Measurements from ENCODE around the gene RGS17. TPM values are rescaled to one million over a fixed set of nuclear protein-coding genes. Genes with fewer than 3 reads are reported as not detected.

The RGS17 gene
- total and polyA plus RNA-seq, 10 of the 15 experiments (the other 5 are each of a cell fraction or from before 2014, with no cell fraction given): 0.06 to 0.29 (median 0.14) TPM; not detected in 4

GRCh38 chr6:153102605-153103318, 28.3 kb downstream of the RGS17 start:
- no peak overlapping the region for H3K9ac ChIP-seq (ENCODE audit: control insufficient read depth, insufficient read depth, low read length)
- no peaks in the 10 kb centered on the region for H3K79me2 ChIP-seq (ENCODE audit: control insufficient read depth, insufficient read depth, low read length)
- no peaks in the 10 kb centered on the region for H3K9me3 ChIP-seq (replicated peaks; ENCODE audit: control insufficient read depth, insufficient read depth, low read length)
- no peaks in the 10 kb centered on the region for H3K36me3 ChIP-seq (ENCODE audit: control insufficient read depth in 2 of 2, insufficient read depth in 2 of 2, low read length in 1 of 2)
- intact Hi-C loops (cut with micrococcal nuclease; ENCODE audit: unreplicated experiment): no loop called here
- no peaks in the 10 kb centered on the region for H3K4me1 ChIP-seq (ENCODE audit: control insufficient read depth, insufficient read depth, low read length)
- H2AFZ ChIP-seq (ENCODE audit: control insufficient read depth, low read depth, low read length): no peak overlapping the region
- TF ChIP-seq BRCA1 (IDR thresholded peaks at IDR 0.05; ENCODE audit: low read depth, low read length) (no peak), USF2 (IDR thresholded peaks at IDR 0.05; ENCODE audit: borderline replicate concordance, low read depth, low read length) (no peak), RB1 (IDR thresholded peaks at IDR 0.05; ENCODE audit: borderline replicate concordance) (no peak), TBL1XR1 (IDR thresholded peaks at IDR 0.05; ENCODE audit: low read depth, low read length) (no peak), CHD2 (IDR thresholded peaks at IDR 0.05; ENCODE audit: borderline replicate concordance, low read depth, low read length) (no peak), REST (IDR thresholded peaks at IDR 0.05; ENCODE audit: low read depth, low read length) (no peak), RFX5 (IDR thresholded peaks at IDR 0.05; ENCODE audit: low read depth, low read length) (no peak), EGR1 (IDR thresholded peaks at IDR 0.05; ENCODE audit: borderline replicate concordance in 1 of 2, low read depth in 2 of 2, low read length in 2 of 2) (no peak), ZBTB4 (CRISPR knock-in tag; IDR thresholded peaks at IDR 0.05) (no peak), POLR2AphosphoS2 (IDR thresholded peaks at IDR 0.05; ENCODE audit: low read depth, low read length) (no peak), GATAD2B (conservative IDR thresholded peaks at IDR 0.05; ENCODE audit: low read depth) (no peak), IKZF2 (IDR thresholded peaks at IDR 0.05) (no peak), POLR2A (IDR thresholded peaks at IDR 0.05; ENCODE audit: low read depth, low read length) (no peak), MXI1 (IDR thresholded peaks at IDR 0.05; ENCODE audit: low read depth, low read length) (no peak), HDAC2 (IDR thresholded peaks at IDR 0.05) (no peak), TARDBP (IDR thresholded peaks at IDR 0.05; ENCODE audit: borderline replicate concordance) (no peak)
- H3K27ac ChIP-seq (ENCODE audit: control insufficient read depth, insufficient read depth): no peak overlapping the region
- no TSS peak for BruUV-seq (replicated peaks)
- no peaks in the 10 kb centered on the region for H3K27me3 ChIP-seq (replicated peaks in 1 of 2; ENCODE audit: control insufficient read depth in 2 of 2, insufficient read depth in 2 of 2, low read length in 1 of 2)
- no peak for DNase-seq (ENCODE audit: low read depth, low spot score)
- ChIA-PET POLR2A (interaction anchor here (1.4 kb wide), 1 partner anchor 15 kb away, joined by 4 read pairs; no protein-coding TSS in a partner anchor), CTCF (no interaction called here), SMC1A (ENCODE audit: uncharacterized antibody, unreplicated experiment) (interaction anchor here (1.4 kb wide), 1 partner anchor 16 kb away, joined by 3 read pairs; no protein-coding TSS in a partner anchor), RAD21 (ENCODE audit: unreplicated experiment) (interaction anchor here (1.7 kb wide), 1 partner anchor 11 kb away, joined by 4 read pairs; no protein-coding TSS in a partner anchor)
- no peaks in the 10 kb centered on the region for H4K20me1 ChIP-seq (ENCODE audit: control insufficient read depth, insufficient read depth)
- WGBS (ENCODE audit: insufficient coverage, insufficient replicate concordance, low lambda C conversion rate, missing lambda C conversion rate): 38% methylated on average over 2 of the region's 2 CpGs
- H3K4me2 ChIP-seq (ENCODE audit: control insufficient read depth, insufficient read depth): no peak overlapping the region
- in situ Hi-C loops (cut with MboI): no loop called here
- FAIRE-seq: no peak
- H3K4me3 ChIP-seq: no peak overlapping the region
- ATAC-seq: no peak
